Activated CD4-positive, alpha-beta T cell treated with anti-CD3 and anti-CD28 coated beads, Interleukin-2, amount 10 ng/mL, durations not matched to agents 24 days and 14 days (primary cell): ENCODE results near the gene MRPS10. TPM values are rescaled to one million over a fixed set of nuclear protein-coding genes. Genes with fewer than 3 reads are reported as not detected.
"Not testable (repeated sequence)": the region's sequence is repeated elsewhere in the genome, so short reads cannot be mapped to it uniquely, and the experiment has no call there.

Experiments used
- DNase-seq: peaks from one replicate; pipeline ENCODE4 v3.0.0; 2022
- H3K27ac Mint-ChIP-seq: one replicate; pipeline ENCODE4 v1.8.0; 2022; ENCODE audit warnings: mild to moderate bottlenecking, mixed read lengths
- H3K27me3 Mint-ChIP-seq: one replicate; pipeline ENCODE4 v1.8.0; 2022; ENCODE audit warnings: mixed read lengths
- H3K36me3 Mint-ChIP-seq: one replicate; pipeline ENCODE4 v1.8.0; 2022; ENCODE audit warnings: low read depth, mild to moderate bottlenecking, mixed read lengths
- H3K4me1 Mint-ChIP-seq: one replicate; pipeline ENCODE4 v1.8.0; 2021; ENCODE audit warnings: mixed read lengths
- H3K4me3 Mint-ChIP-seq: one replicate; pipeline ENCODE4 v1.8.0; 2022; ENCODE audit warnings: mild to moderate bottlenecking, moderate library complexity, mixed read lengths
- H3K9me3 Mint-ChIP-seq: one replicate; pipeline ENCODE4 v1.8.0; 2021; ENCODE audit warnings: mixed read lengths
- intact Hi-C: fragments of 100-400 bp; cut with micrococcal nuclease; formaldehyde crosslinking; loops from one replicate; pipeline ENCODE4 v1.15.1; 2023
- total RNA-seq: library from RNA; stranded (reverse); gene quantifications from 2 replicates; pipeline ENCODE4 v1.2.3, GENCODE V29; 2022

The MRPS10 gene
- total RNA-seq, 1 donor from 2014 or later: 50.8 TPM

- no peak overlapping the region for H3K4me3 Mint-ChIP-seq
- intact Hi-C loops: no loop called here
These were observed 12.0 kb upstream of the MRPS10 start for GRCh38 chr6:42229506-42230119.

GRCh38 chr6:42228305-42228704 lies 10.6 kb upstream of the MRPS10 start:
- intact Hi-C loops: no loop called here
- H3K36me3 Mint-ChIP-seq: peaks cover 29% of the 10 kb centered on the region
- peaks cover 7% of the 10 kb centered on the region for H3K4me1 Mint-ChIP-seq
- H3K27ac Mint-ChIP-seq: peak overlapping the region; percentile 20
- no peaks in the 10 kb centered on the region for H3K27me3 Mint-ChIP-seq
- DNase-seq: no peak
- H3K9me3 Mint-ChIP-seq: no peaks in the 10 kb centered on the region
- no peak overlapping the region for H3K4me3 Mint-ChIP-seq

More at GRCh38 chr6:42229506-42230119, 12.0 kb upstream of the MRPS10 start:
- peak overlapping the region; percentile 56 for H3K27ac Mint-ChIP-seq
- no peak for DNase-seq
- H3K4me1 Mint-ChIP-seq: peaks cover 1% of the 10 kb centered on the region
- H3K9me3 Mint-ChIP-seq: no peaks in the 10 kb centered on the region
- H3K36me3 Mint-ChIP-seq: peaks cover 30% of the 10 kb centered on the region
- H3K27me3 Mint-ChIP-seq: no peaks in the 10 kb centered on the region

- Mint-ChIP-seq H3K27ac (no peak overlapping the region), H3K4me3 (no peak overlapping the region), H3K9me3 (no peaks in the 10 kb centered on the region), H3K4me1 (peaks cover 7% of the 10 kb centered on the region), H3K36me3 (peaks cover 26% of the 10 kb centered on the region), H3K27me3 (no peaks in the 10 kb centered on the region)
- no peak for DNase-seq
- intact Hi-C loops: no loop called here
These were observed 9.7 kb upstream of the MRPS10 start for GRCh38 chr6:42227173-42227850.

GRCh38 chr6:42226645-42227143 lies 9.0 kb upstream of the MRPS10 start:
- intact Hi-C loops: no loop called here
- no peak for DNase-seq
- H3K27me3 Mint-ChIP-seq: no peaks in the 10 kb centered on the region
- peaks cover 21% of the 10 kb centered on the region for H3K36me3 Mint-ChIP-seq
- H3K4me1 Mint-ChIP-seq: peaks cover 7% of the 10 kb centered on the region
- no peak overlapping the region for H3K27ac Mint-ChIP-seq
- H3K4me3 Mint-ChIP-seq: no peak overlapping the region
- no peaks in the 10 kb centered on the region for H3K9me3 Mint-ChIP-seq

GRCh38 chr6:42226161-42226611 lies 8.5 kb upstream of the MRPS10 start:
- peaks cover 21% of the 10 kb centered on the region for H3K36me3 Mint-ChIP-seq
- no peaks in the 10 kb centered on the region for H3K9me3 Mint-ChIP-seq
- intact Hi-C loops: no loop called here
- no peak for DNase-seq
- H3K4me3 Mint-ChIP-seq: no peak overlapping the region
- no peak overlapping the region for H3K27ac Mint-ChIP-seq
- H3K4me1 Mint-ChIP-seq: peaks cover 7% of the 10 kb centered on the region
- no peaks in the 10 kb centered on the region for H3K27me3 Mint-ChIP-seq

GRCh38 chr6:42225419-42225818 lies 7.8 kb upstream of the MRPS10 start:
- Mint-ChIP-seq H3K27ac (no peak overlapping the region), H3K27me3 (no peaks in the 10 kb centered on the region), H3K4me1 (peaks cover 9% of the 10 kb centered on the region), H3K36me3 (peaks cover 21% of the 10 kb centered on the region), H3K4me3 (no peak overlapping the region), H3K9me3 (no peaks in the 10 kb centered on the region)
- intact Hi-C loops: loop anchor here (2.0 kb wide), 1 partner anchor 115 kb away; no protein-coding TSS in a partner anchor
- DNase-seq: no peak

GRCh38 chr6:42225029-42225339 lies 7.3 kb upstream of the MRPS10 start:
- Mint-ChIP-seq H3K4me3 (no peak overlapping the region), H3K36me3 (peaks cover 21% of the 10 kb centered on the region), H3K4me1 (peaks cover 9% of the 10 kb centered on the region), H3K27ac (no peak overlapping the region), H3K9me3 (no peaks in the 10 kb centered on the region), H3K27me3 (no peaks in the 10 kb centered on the region)
- intact Hi-C loops: loop anchor here (2.0 kb wide), 1 partner anchor 116 kb away; no protein-coding TSS in a partner anchor
- DNase-seq: no peak

GRCh38 chr6:42224222-42225028 lies 6.8 kb upstream of the MRPS10 start:
- no peak for DNase-seq
- Mint-ChIP-seq H3K9me3 (no peaks in the 10 kb centered on the region), H3K36me3 (peaks cover 19% of the 10 kb centered on the region), H3K4me3 (peak overlapping the region; percentile 64), H3K27ac (peak overlapping the region; percentile 81), H3K27me3 (no peaks in the 10 kb centered on the region), H3K4me1 (peaks cover 9% of the 10 kb centered on the region)
- intact Hi-C loops: loop anchor here (1.0 to 2.0 kb wide), 2 partner anchors 116 to 145 kb away; no protein-coding TSS in a partner anchor

- H3K4me3 Mint-ChIP-seq: no peak overlapping the region
- H3K27ac Mint-ChIP-seq: no peak overlapping the region
- intact Hi-C loops: no loop called here
- H3K9me3 Mint-ChIP-seq: no peaks in the 10 kb centered on the region
- DNase-seq: no peak
- peaks cover 7% of the 10 kb centered on the region for H3K36me3 Mint-ChIP-seq
- no peaks in the 10 kb centered on the region for H3K27me3 Mint-ChIP-seq
- peaks cover 13% of the 10 kb centered on the region for H3K4me1 Mint-ChIP-seq
These were observed 4.8 kb upstream of the MRPS10 start for GRCh38 chr6:42222448-42222847.

GRCh38 chr6:42221546-42221945 lies 3.9 kb upstream of the MRPS10 start:
- Mint-ChIP-seq H3K36me3 (peaks cover 4% of the 10 kb centered on the region), H3K4me1 (peaks cover 17% of the 10 kb centered on the region), H3K9me3 (no peaks in the 10 kb centered on the region), H3K4me3 (no peak overlapping the region), H3K27me3 (no peaks in the 10 kb centered on the region), H3K27ac (no peak overlapping the region)
- intact Hi-C loops: no loop called here
- no peak for DNase-seq

GRCh38 chr6:42220807-42221206 lies 3.1 kb upstream of the MRPS10 start:
- Mint-ChIP-seq H3K4me3 (no peak overlapping the region), H3K27ac (no peak overlapping the region), H3K9me3 (no peaks in the 10 kb centered on the region), H3K36me3 (peaks cover 4% of the 10 kb centered on the region), H3K4me1 (peaks cover 21% of the 10 kb centered on the region), H3K27me3 (no peaks in the 10 kb centered on the region)
- intact Hi-C loops: no loop called here
- no peak for DNase-seq

GRCh38 chr6:42217157-42217518 lies 523 bp downstream of the MRPS10 start:
- Mint-ChIP-seq H3K36me3 (peaks cover 19% of the 10 kb centered on the region), H3K27me3 (no peaks in the 10 kb centered on the region), H3K4me3 (peak overlapping the region; percentile 98), H3K27ac (peak overlapping the region; percentile 93), H3K4me1 (peaks cover 23% of the 10 kb centered on the region), H3K9me3 (no peaks in the 10 kb centered on the region)
- intact Hi-C loops: loop anchor here (1.0 to 5.0 kb wide), 8 partner anchors 167 to 660 kb away; partner anchors contain the start of genes BYSL, MED20, RPL7L1 and TAF8
- DNase-seq: no peak

- H3K9me3 Mint-ChIP-seq, DNase-seq, H3K27me3 Mint-ChIP-seq: not testable (repeated sequence)
- intact Hi-C loops: loop anchor here (2.0 to 5.0 kb wide), 7 partner anchors 236 to 661 kb away; partner anchors contain the start of genes BYSL, MED20, RPL7L1 and TOMM6
- H3K36me3 Mint-ChIP-seq: peaks cover 25% of the 10 kb centered on the region
- H3K4me3 Mint-ChIP-seq: peak overlapping the region; percentile 80
- H3K27ac Mint-ChIP-seq: peak overlapping the region; percentile 51
- H3K4me1 Mint-ChIP-seq: peaks cover 23% of the 10 kb centered on the region
These were observed 1.2 kb downstream of the MRPS10 start for GRCh38 chr6:42216495-42216894.

GRCh38 chr6:42212442-42212841 lies 5.2 kb downstream of the MRPS10 start:
- no peak for DNase-seq
- intact Hi-C loops: no loop called here
- peaks cover 47% of the 10 kb centered on the region for H3K36me3 Mint-ChIP-seq
- no peaks in the 10 kb centered on the region for H3K27me3 Mint-ChIP-seq
- peaks cover 16% of the 10 kb centered on the region for H3K4me1 Mint-ChIP-seq
- H3K4me3 Mint-ChIP-seq: no peak overlapping the region
- H3K27ac Mint-ChIP-seq: no peak overlapping the region
- no peaks in the 10 kb centered on the region for H3K9me3 Mint-ChIP-seq
